Glomerular visceral epithelial cell (primary cell): ENCODE measurements around the gene ATG16L2.
"Not testable (repeated sequence)": the region's sequence is repeated elsewhere in the genome, so short reads cannot be mapped to it uniquely, and the experiment has no call there.

Source experiments
- DNase-seq: peaks from one replicate; pipeline ENCODE4 v3.0.0-alpha.2; 2016; ENCODE audit errors: extremely low spot score

Gene ATG16L2

GRCh38 chr11:72826191-72826941 lies 12.2 kb downstream of the ATG16L2 start:
- no peak for DNase-seq

- DNase-seq: no peak
These were observed 12.8 kb downstream of the ATG16L2 start for GRCh38 chr11:72826942-72827480.

- DNase-seq: not testable (repeated sequence)
These were observed 13.4 kb downstream of the ATG16L2 start for GRCh38 chr11:72827656-72828055.

- no peak for DNase-seq
These were observed 13.9 kb downstream of the ATG16L2 start for GRCh38 chr11:72828081-72828567.

- no peak for DNase-seq
These were observed 14.5 kb downstream of the ATG16L2 start for GRCh38 chr11:72828692-72829101.

- DNase-seq: no peak
These were observed 15.0 kb downstream of the ATG16L2 start for GRCh38 chr11:72829178-72829577.

GRCh38 chr11:72829884-72830533 lies 15.8 kb downstream of the ATG16L2 start:
- DNase-seq: no peak

GRCh38 chr11:72831521-72832300 lies 17.5 kb downstream of the ATG16L2 start:
- DNase-seq: peak; percentile 76

- DNase-seq: no peak
These were observed 18.3 kb downstream of the ATG16L2 start for GRCh38 chr11:72832301-72833082.

- DNase-seq: no peak
These were observed 19.0 kb downstream of the ATG16L2 start for GRCh38 chr11:72833083-72833733.

- DNase-seq: no peak
These were observed 19.7 kb downstream of the ATG16L2 start for GRCh38 chr11:72833811-72834493.

- no peak for DNase-seq
These were observed 20.7 kb downstream of the ATG16L2 start for GRCh38 chr11:72834905-72835304.

- DNase-seq: no peak
These were observed 21.9 kb downstream of the ATG16L2 start for GRCh38 chr11:72836111-72836510.

- no peak for DNase-seq
These were observed 24.6 kb downstream of the ATG16L2 start for GRCh38 chr11:72838691-72839305.

- DNase-seq: peak; percentile 23
These were observed 26.6 kb downstream of the ATG16L2 start for GRCh38 chr11:72840780-72841179.

- no peak for DNase-seq
These were observed 27.2 kb downstream of the ATG16L2 start for GRCh38 chr11:72841397-72841796.

GRCh38 chr11:72842126-72842525 lies 27.9 kb downstream of the ATG16L2 start:
- no peak for DNase-seq

- no peak for DNase-seq
These were observed 28.6 kb downstream of the ATG16L2 start for GRCh38 chr11:72842653-72843330.

- DNase-seq: no peak
These were observed 30.1 kb downstream of the ATG16L2 start for GRCh38 chr11:72844356-72844755.
